Osteoblast (primary cell): ENCODE measurements around the gene TM9SF4. TPM values are rescaled to one million over a fixed set of nuclear protein-coding genes. Genes with fewer than 3 reads are reported as not detected.

Experiments
- DNase-seq: peaks from one replicate; pipeline ENCODE4 v3.0.0; 2011; ENCODE audit warnings: low spot score, mixed read lengths; ENCODE audit not compliant: insufficient read length; ENCODE audit errors: missing footprints
- H2AFZ ChIP-seq: 2 replicates; pipeline ENCODE4 v1.6.0; 2011; ENCODE audit warnings: mild to moderate bottlenecking, low read length
- H3K27ac ChIP-seq: 2 replicates; pipeline ENCODE4 v1.5.1; 2011; ENCODE audit warnings: mild to moderate bottlenecking, low read depth, low read length, moderate library complexity
- H3K27me3 ChIP-seq: 2 replicates; pipeline ENCODE4 v1.6.0; 2012; ENCODE audit warnings: mild to moderate bottlenecking, control low read depth, inconsistent platforms, low read length, moderate library complexity; ENCODE audit not compliant: insufficient read depth
- H3K36me3 ChIP-seq: 2 replicates; pipeline ENCODE4 v1.5.1; 2011; ENCODE audit warnings: mild to moderate bottlenecking, low read length, control low read depth, moderate library complexity; ENCODE audit not compliant: insufficient read depth
- H3K4me1 ChIP-seq: 2 replicates; pipeline ENCODE4 v1.5.1; 2011; ENCODE audit warnings: mild to moderate bottlenecking, low read length, control low read depth, moderate library complexity; ENCODE audit not compliant: insufficient read depth
- H3K4me2 ChIP-seq: 2 replicates; pipeline ENCODE4 v1.6.0; 2011; ENCODE audit warnings: mild to moderate bottlenecking, low read length; ENCODE audit not compliant: insufficient read depth
- H3K4me3 ChIP-seq: fragments of 200-600 bp; sonication (generic); 3 replicates; pipeline ENCODE4 v1.5.1; 2012; ENCODE audit warnings: mild to moderate bottlenecking, low read length, inconsistent platforms; ENCODE audit not compliant: insufficient read depth
- H3K79me2 ChIP-seq: 2 replicates; pipeline ENCODE4 v1.6.0; 2012; ENCODE audit warnings: mild to moderate bottlenecking, low read length, control low read depth, inconsistent platforms; ENCODE audit not compliant: insufficient read depth
- H3K9me3 ChIP-seq: 2 replicates; pipeline ENCODE4 v1.5.1; 2011; ENCODE audit warnings: low read depth, low read length, control low read depth
- H4K20me1 ChIP-seq: 2 replicates; pipeline ENCODE4 v1.6.0; 2012; ENCODE audit warnings: mild to moderate bottlenecking, low read length, control low read depth; ENCODE audit not compliant: insufficient read depth
- CTCF ChIP-seq: IDR thresholded peaks from 2 replicates; pipeline ENCODE4 v1.5.1; 2011; ENCODE audit warnings: mild to moderate bottlenecking, low read depth, low read length, moderate library complexity; ENCODE audit errors: extremely low read depth
- total RNA-seq: library from RNA; depleted of rRNA; stranded (reverse); fragments of >200 nt; gene quantifications from 2 replicates; pipeline ENCODE4 v1.2.3, GENCODE V29; 2012

TM9SF4 gene
- total RNA-seq, 1 donor, result 48.1 TPM

GRCh38 chr20:32150291-32150848 lies 40.9 kb downstream of the TM9SF4 start:
- Histone ChIP-seq H3K9me3 (no peaks in the 10 kb centered on the region), H3K27me3 (no peaks in the 10 kb centered on the region), H3K4me2 (no peak overlapping the region), H3K4me3 (no peak overlapping the region), H3K4me1 (peaks cover 7% of the 10 kb centered on the region), H3K79me2 (no peaks in the 10 kb centered on the region), H3K36me3 (peaks cover 79% of the 10 kb centered on the region), H3K27ac (no peak overlapping the region), H4K20me1 (peaks cover 10% of the 10 kb centered on the region), H2AFZ (no peak overlapping the region)
- no peak for DNase-seq
- no peak for TF ChIP-seq CTCF

- H2AFZ ChIP-seq, result no peak overlapping the region
- H3K4me2 ChIP-seq, result no peak overlapping the region
- no peaks in the 10 kb centered on the region for H3K27me3 ChIP-seq
- H3K9me3 ChIP-seq, result no peaks in the 10 kb centered on the region
- H3K36me3 ChIP-seq, result peaks cover 67% of the 10 kb centered on the region
- TF ChIP-seq CTCF, result no peak
- no peak overlapping the region for H3K4me3 ChIP-seq
- no peak overlapping the region for H3K27ac ChIP-seq
- no peak for DNase-seq
- peaks cover 12% of the 10 kb centered on the region for H3K4me1 ChIP-seq
- H3K79me2 ChIP-seq, result no peaks in the 10 kb centered on the region
- peaks cover 14% of the 10 kb centered on the region for H4K20me1 ChIP-seq
Observed at GRCh38 chr20:32152421-32153155, 43.1 kb downstream of the TM9SF4 start.

- Histone ChIP-seq H3K79me2 (no peaks in the 10 kb centered on the region), H3K4me2 (no peak overlapping the region), H3K4me3 (no peak overlapping the region), H3K27ac (no peak overlapping the region), H3K9me3 (no peaks in the 10 kb centered on the region), H3K27me3 (no peaks in the 10 kb centered on the region), H3K4me1 (peaks cover 12% of the 10 kb centered on the region), H2AFZ (no peak overlapping the region), H3K36me3 (peaks cover 70% of the 10 kb centered on the region), H4K20me1 (peaks cover 14% of the 10 kb centered on the region)
- no peak for DNase-seq
- TF ChIP-seq CTCF, result no peak
Observed at GRCh38 chr20:32153156-32153665, 43.7 kb downstream of the TM9SF4 start.

- no peak overlapping the region for H3K4me2 ChIP-seq
- no peaks in the 10 kb centered on the region for H3K79me2 ChIP-seq
- H3K27me3 ChIP-seq, result no peaks in the 10 kb centered on the region
- no peak overlapping the region for H3K27ac ChIP-seq
- TF ChIP-seq CTCF, result no peak
- H3K36me3 ChIP-seq, result peaks cover 68% of the 10 kb centered on the region
- H3K9me3 ChIP-seq, result no peaks in the 10 kb centered on the region
- no peak overlapping the region for H2AFZ ChIP-seq
- DNase-seq, result peak; percentile 39
- peaks cover 14% of the 10 kb centered on the region for H4K20me1 ChIP-seq
- H3K4me3 ChIP-seq, result no peak overlapping the region
- peaks cover 12% of the 10 kb centered on the region for H3K4me1 ChIP-seq
Observed at GRCh38 chr20:32153771-32154170, 44.3 kb downstream of the TM9SF4 start.
